ENCODE measurements around the gene SFT2D1. TPM values are rescaled to one million over a fixed set of nuclear protein-coding genes. Genes with fewer than 3 reads are reported as not detected.
"Not testable (repeated sequence)": the region's sequence is repeated elsewhere in the genome, so short reads cannot be mapped to it uniquely, and the experiment has no call there.

SFT2D1 gene
- total RNA-seq, 1 donor from 2014 or later = 62.4 TPM

- DNase-seq (ENCODE audit: low read depth) = no peak
- TF ChIP-seq, protein P1, sequence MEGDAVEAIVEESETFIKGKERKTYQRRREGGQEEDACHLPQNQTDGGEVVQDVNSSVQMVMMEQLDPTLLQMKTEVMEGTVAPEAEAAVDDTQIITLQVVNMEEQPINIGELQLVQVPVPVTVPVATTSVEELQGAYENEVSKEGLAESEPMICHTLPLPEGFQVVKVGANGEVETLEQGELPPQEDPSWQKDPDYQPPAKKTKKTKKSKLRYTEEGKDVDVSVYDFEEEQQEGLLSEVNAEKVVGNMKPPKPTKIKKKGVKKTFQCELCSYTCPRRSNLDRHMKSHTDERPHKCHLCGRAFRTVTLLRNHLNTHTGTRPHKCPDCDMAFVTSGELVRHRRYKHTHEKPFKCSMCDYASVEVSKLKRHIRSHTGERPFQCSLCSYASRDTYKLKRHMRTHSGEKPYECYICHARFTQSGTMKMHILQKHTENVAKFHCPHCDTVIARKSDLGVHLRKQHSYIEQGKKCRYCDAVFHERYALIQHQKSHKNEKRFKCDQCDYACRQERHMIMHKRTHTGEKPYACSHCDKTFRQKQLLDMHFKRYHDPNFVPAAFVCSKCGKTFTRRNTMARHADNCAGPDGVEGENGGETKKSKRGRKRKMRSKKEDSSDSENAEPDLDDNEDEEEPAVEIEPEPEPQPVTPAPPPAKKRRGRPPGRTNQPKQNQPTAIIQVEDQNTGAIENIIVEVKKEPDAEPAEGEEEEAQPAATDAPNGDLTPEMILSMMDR (conservative IDR thresholded peaks at IDR 0.05; ENCODE audit: low read depth, low read length) = no peak
- H3K4me3 ChIP-seq (ENCODE audit: low read depth, low read length) = no peak overlapping the region
These were observed 11.8 kb upstream of the SFT2D1 start for GRCh38 chr6:166354143-166354542.

- TF ChIP-seq, protein P1 (conservative IDR thresholded peaks at IDR 0.05; ENCODE audit: low read depth, low read length) = no peak
- no peak for DNase-seq (ENCODE audit: low read depth)
- no peak overlapping the region for H3K4me3 ChIP-seq (ENCODE audit: low read depth, low read length)
These were observed 11.2 kb upstream of the SFT2D1 start for GRCh38 chr6:166353507-166353906.

DNA sequence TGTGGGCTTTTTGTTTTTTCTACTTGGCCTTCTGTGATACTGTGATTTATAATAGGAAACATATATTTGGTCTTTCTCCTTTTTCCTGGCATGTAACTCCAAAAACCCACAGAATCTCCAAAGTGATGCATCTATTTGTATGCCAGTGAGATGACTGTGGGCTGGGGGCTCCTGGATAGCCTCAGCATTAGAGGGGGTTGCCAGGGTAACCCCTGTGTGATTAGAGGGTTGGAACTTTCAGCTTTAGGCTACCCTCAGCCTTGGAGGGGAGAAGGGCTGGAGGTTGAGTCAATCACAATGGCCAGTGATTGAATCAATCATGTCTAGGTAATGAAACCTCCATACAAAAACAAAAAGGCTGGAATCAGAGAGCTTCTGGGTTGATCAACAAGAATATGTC, 10.6 kb upstream of the SFT2D1 start:
- DNase-seq (ENCODE audit: low read depth) = no peak
- no peak overlapping the region for H3K4me3 ChIP-seq (ENCODE audit: low read depth, low read length)
- TF ChIP-seq, protein P1 (conservative IDR thresholded peaks at IDR 0.05; ENCODE audit: low read depth, low read length) = no peak

- peak overlapping the region; percentile 8 for H3K4me3 ChIP-seq (ENCODE audit: low read depth, low read length)
- TF ChIP-seq, protein P1 (conservative IDR thresholded peaks at IDR 0.05; ENCODE audit: low read depth, low read length) = no peak
- DNase-seq (ENCODE audit: low read depth) = peak; percentile 31
These were observed 9.5 kb upstream of the SFT2D1 start for GRCh38 chr6:166351715-166352285.

DNA sequence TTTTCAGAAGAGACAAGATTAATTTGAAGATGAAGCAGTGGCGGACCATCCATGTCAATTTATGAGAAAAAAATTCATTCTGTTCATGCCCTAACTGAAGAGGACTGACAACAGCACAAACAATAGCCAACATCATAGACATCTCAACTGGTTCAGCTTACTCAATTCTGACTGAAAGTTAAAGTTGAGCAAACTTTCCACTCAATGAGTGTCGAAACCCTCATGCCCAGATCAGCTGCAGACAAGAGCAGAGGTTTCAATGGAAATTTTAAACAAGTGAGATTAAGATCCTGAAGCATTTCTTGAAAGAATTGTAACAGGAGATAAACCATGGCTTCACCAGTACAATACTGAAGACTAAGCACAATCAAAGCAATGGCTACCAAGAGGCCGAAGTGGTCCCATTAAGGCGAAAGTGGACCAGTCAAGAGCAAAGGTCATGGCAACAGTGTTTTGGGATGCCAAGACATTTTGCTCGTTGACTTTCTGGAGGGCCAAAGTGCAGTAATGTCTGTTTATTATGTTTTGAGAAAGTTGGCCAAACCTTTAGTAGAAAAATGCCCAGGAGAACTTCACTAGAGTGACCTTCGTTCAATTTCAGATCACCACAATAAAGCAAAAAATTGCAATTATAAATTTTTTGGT, 6.1 kb upstream of the SFT2D1 start:
- DNase-seq (ENCODE audit: low read depth) = no peak
- H3K4me3 ChIP-seq (ENCODE audit: low read depth, low read length) = no peak overlapping the region
- TF ChIP-seq, protein P1 (conservative IDR thresholded peaks at IDR 0.05; ENCODE audit: low read depth, low read length) = no peak

- H3K4me3 ChIP-seq (ENCODE audit: low read depth, low read length) = no peak overlapping the region
- no peak for DNase-seq (ENCODE audit: low read depth)
- TF ChIP-seq, protein P1 (conservative IDR thresholded peaks at IDR 0.05; ENCODE audit: low read depth, low read length) = no peak
These were observed 4.6 kb upstream of the SFT2D1 start for GRCh38 chr6:166346965-166347364.

- H3K4me3 ChIP-seq (ENCODE audit: low read depth, low read length) = no peak overlapping the region
- TF ChIP-seq, protein P1 (conservative IDR thresholded peaks at IDR 0.05; ENCODE audit: low read depth, low read length) = no peak
- no peak for DNase-seq (ENCODE audit: low read depth)
These were observed 4.1 kb upstream of the SFT2D1 start for GRCh38 chr6:166346449-166346848.

GRCh38 chr6:166345672-166346071, 3.3 kb upstream of the SFT2D1 start:
- DNase-seq (ENCODE audit: low read depth); H3K4me3 ChIP-seq (ENCODE audit: low read depth, low read length): not testable (repeated sequence)

DNA sequence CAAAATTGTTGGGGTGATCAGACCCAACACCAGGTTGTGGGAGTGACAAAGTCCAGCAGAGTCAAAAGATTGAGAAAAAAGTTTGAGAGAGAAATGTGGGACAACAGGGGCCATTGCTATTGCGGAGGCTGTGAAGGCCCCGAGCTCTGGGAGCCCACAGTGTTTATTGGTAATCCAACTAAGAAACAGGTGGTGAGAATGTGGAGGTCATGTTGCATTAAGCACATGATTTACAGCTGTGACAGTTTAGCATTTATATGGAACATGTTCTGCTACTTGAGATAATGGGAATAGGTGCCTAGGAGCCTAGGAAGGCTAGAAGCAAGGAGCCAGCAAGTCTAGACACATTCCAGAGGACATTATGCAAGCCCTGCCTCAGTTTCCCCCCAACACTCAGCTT, 2.6 kb upstream of the SFT2D1 start:
- H3K4me3 ChIP-seq (ENCODE audit: low read depth, low read length); DNase-seq (ENCODE audit: low read depth): not testable (repeated sequence)
